ENCODE measurements around the gene SLX4IP.

The SLX4IP gene

GRCh38 chr20:10596710-10597121 is 161.6 kb downstream of the SLX4IP start:
- in situ Hi-C loops (cut with HindIII; ENCODE audit: low pct_ligation_motif_present, low sequenced_read_pairs), result no loop called here

GRCh38 chr20:10597637-10598036 is 162.5 kb downstream of the SLX4IP start:
- Histone ChIP-seq H3K27ac (peak overlapping the region; percentile 96), H3K36me3 (replicated peaks) (no peaks in the 10 kb centered on the region), H3K27me3 (replicated peaks) (no peaks in the 10 kb centered on the region), H3K4me3 (ENCODE audit: low read depth, low read length) (no peak overlapping the region)
- TF ChIP-seq, protein P1, sequence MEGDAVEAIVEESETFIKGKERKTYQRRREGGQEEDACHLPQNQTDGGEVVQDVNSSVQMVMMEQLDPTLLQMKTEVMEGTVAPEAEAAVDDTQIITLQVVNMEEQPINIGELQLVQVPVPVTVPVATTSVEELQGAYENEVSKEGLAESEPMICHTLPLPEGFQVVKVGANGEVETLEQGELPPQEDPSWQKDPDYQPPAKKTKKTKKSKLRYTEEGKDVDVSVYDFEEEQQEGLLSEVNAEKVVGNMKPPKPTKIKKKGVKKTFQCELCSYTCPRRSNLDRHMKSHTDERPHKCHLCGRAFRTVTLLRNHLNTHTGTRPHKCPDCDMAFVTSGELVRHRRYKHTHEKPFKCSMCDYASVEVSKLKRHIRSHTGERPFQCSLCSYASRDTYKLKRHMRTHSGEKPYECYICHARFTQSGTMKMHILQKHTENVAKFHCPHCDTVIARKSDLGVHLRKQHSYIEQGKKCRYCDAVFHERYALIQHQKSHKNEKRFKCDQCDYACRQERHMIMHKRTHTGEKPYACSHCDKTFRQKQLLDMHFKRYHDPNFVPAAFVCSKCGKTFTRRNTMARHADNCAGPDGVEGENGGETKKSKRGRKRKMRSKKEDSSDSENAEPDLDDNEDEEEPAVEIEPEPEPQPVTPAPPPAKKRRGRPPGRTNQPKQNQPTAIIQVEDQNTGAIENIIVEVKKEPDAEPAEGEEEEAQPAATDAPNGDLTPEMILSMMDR (IDR thresholded peaks at IDR 0.05; ENCODE audit: low read depth, low read length, missing control alignments), result no peak
- in situ Hi-C loops (cut with HindIII; ENCODE audit: low pct_ligation_motif_present, low sequenced_read_pairs), result no loop called here
- DNase-seq, result no peak

More at GRCh38 chr20:10596710-10597121, 161.6 kb downstream of the SLX4IP start:
- Histone ChIP-seq H3K27ac (peak overlapping the region; percentile 96), H3K36me3 (replicated peaks) (no peaks in the 10 kb centered on the region), H3K27me3 (replicated peaks) (no peaks in the 10 kb centered on the region), H3K4me3 (ENCODE audit: low read depth, low read length) (no peak overlapping the region)
- TF ChIP-seq, protein P1 (IDR thresholded peaks at IDR 0.05; ENCODE audit: low read depth, low read length, missing control alignments), result no peak
- DNase-seq, result peak; percentile 88

GRCh38 chr20:10602221-10602871 is 167.2 kb downstream of the SLX4IP start:
- Histone ChIP-seq H3K36me3 (replicated peaks) (no peaks in the 10 kb centered on the region), H3K27me3 (replicated peaks) (no peaks in the 10 kb centered on the region), H3K27ac (peak overlapping the region; percentile 96), H3K4me3 (ENCODE audit: low read depth, low read length) (no peak overlapping the region)
- TF ChIP-seq, protein P1 (IDR thresholded peaks at IDR 0.05; ENCODE audit: low read depth, low read length, missing control alignments), result no peak
- DNase-seq, result no peak
- in situ Hi-C loops (cut with HindIII; ENCODE audit: low pct_ligation_motif_present, low sequenced_read_pairs), result no loop called here

DNA sequence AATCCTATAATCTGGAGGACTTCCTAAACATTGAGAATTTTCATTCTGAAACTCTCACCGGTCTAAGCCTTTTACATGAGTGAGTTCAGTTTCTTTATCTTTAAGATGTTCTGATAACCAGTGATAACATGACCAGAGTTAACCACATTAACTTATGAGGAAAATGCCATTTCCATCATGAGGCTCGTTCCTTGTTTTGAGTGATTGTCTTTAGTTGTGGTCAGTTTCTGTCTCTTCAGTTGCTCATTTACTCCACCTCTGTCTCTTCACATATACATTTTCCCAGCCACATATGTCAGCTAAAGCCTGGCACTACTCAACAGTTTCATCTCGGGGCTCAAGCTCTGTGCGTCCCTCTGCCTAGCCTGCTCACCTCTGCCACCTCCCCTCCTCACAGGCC is 168.3 kb downstream of the SLX4IP start:
- peak; percentile 45 for DNase-seq
- Histone ChIP-seq H3K27me3 (replicated peaks) (no peaks in the 10 kb centered on the region), H3K4me3 (ENCODE audit: low read depth, low read length) (no peak overlapping the region), H3K27ac (peak overlapping the region; percentile 96), H3K36me3 (replicated peaks) (no peaks in the 10 kb centered on the region)
- TF ChIP-seq, protein P1 (IDR thresholded peaks at IDR 0.05; ENCODE audit: low read depth, low read length, missing control alignments), result no peak
- in situ Hi-C loops (cut with HindIII; ENCODE audit: low pct_ligation_motif_present, low sequenced_read_pairs), result no loop called here

- Histone ChIP-seq H3K4me3 (ENCODE audit: low read depth, low read length) (peak overlapping the region; percentile 20), H3K27ac (peak overlapping the region; percentile 96), H3K27me3 (replicated peaks) (no peaks in the 10 kb centered on the region), H3K36me3 (replicated peaks) (no peaks in the 10 kb centered on the region)
- in situ Hi-C loops (cut with HindIII; ENCODE audit: low pct_ligation_motif_present, low sequenced_read_pairs), result no loop called here
- TF ChIP-seq, protein P1 (IDR thresholded peaks at IDR 0.05; ENCODE audit: low read depth, low read length, missing control alignments), result no peak
- DNase-seq, result peak; percentile 89
Observed at GRCh38 chr20:10603971-10604864, 169.1 kb downstream of the SLX4IP start.
